CD1c-positive myeloid dendritic cell (primary cell): ENCODE results near the gene MRPL49.
"Not testable (repeated sequence)": the region's sequence is repeated elsewhere in the genome, so short reads cannot be mapped to it uniquely, and the experiment has no call there.

Source experiments
- DNase-seq: peaks from one replicate; pipeline ENCODE4 v3.0.0-alpha.2; 2016; ENCODE audit errors: extremely low spot score

The MRPL49 gene

GRCh38 chr11:65117206-65118096, 4.7 kb upstream of the MRPL49 start, which contains the start of gene ZNHIT2:
ZNHIT2 (minus strand) TSS chr11:65117701; CDS start chr11:65117653, 48 bp downstream.
- peak; percentile 100 for DNase-seq

DNA sequence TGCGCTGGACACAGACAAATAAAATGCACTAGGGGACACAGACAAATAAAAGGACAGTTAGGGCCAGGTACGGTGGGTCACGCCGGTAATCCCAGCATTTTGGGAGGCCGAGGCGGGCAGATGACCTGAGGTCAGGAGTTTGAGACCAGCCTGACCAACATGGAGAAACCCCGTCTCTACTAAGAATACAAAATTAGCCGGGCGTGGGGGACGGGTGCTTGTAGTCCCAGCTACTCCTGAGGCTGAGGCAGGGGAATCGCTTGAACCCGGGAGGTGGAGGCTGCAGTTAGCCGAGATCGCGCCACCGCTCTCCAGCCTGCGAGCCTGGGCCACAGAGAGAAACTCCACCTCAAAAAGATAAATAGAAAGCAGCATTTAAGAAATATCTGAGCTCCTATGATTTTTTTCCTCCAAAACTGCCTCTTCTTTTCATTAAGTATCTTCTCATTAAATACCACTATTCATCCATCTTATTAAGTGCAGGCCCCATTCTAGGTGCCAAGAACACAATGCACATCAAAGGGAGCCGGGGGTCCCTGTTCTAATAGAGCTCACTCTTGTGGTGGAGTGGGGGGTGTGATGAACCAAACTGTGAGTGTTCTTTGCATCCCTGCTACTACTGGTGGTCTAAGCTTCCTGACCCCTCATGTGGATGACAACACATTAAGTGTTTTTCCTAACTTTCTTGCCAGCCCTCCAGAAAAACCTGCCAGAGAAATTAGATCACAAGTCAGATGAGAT, 3.9 kb upstream of the MRPL49 start:
- no peak for DNase-seq

GRCh38 chr11:65118891-65119669, 3.0 kb upstream of the MRPL49 start:
- DNase-seq = not testable (repeated sequence)

- no peak for DNase-seq
Measured at GRCh38 chr11:65119670-65119995, 2.5 kb upstream of the MRPL49 start.

DNA sequence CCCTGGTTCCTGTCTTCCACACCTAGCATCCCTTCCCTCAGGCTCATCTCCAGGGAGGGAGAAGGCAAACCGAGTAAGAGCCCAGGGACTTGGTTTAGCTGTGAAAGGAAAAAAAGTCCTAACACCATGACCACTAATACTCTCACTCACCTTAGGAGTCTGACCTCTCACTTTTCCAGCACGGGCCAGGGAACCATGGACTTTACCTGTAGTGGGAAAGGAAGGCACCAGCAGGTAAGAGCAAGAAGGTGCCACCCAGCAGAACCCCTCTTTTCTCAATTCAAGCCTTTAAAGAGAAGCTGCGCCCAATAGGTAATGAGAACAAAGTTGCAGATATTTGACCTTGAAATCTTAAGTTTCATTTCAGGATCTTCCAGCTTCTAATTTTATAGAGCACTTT, 1.3 kb upstream of the MRPL49 start:
- DNase-seq = no peak

DNA sequence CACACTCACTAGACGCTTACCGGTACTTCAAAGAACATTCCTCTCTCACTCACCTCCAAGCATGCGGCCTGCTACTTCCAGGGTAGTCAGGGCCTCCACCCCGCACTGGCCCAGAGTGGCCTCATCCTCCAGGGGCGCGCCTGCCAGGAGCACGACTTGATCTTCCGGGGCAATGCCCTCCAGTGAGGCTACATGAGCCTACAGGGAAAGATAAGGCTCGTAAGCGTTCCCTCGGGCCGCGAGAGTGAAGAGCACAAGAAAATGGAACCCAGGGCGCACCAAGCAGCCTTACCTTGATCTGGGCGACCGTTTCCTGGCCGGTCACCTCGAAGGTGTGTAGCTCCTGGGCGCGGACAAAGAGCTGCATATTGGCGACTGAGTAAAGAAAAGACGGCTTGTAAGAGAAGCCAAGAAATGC, 665 bp upstream of the MRPL49 start:
- no peak for DNase-seq

GRCh38 chr11:65124480-65125196, 2.5 kb downstream of the MRPL49 start:
- no peak for DNase-seq

- DNase-seq = no peak
Measured at GRCh38 chr11:65125197-65126056, 3.3 kb downstream of the MRPL49 start.

- DNase-seq = no peak
Measured at GRCh38 chr11:65126624-65127274, 4.6 kb downstream of the MRPL49 start.

GRCh38 chr11:65127473-65128181, 5.5 kb downstream of the MRPL49 start:
- no peak for DNase-seq

GRCh38 chr11:65128182-65129145, 6.3 kb downstream of the MRPL49 start:
- DNase-seq = no peak

DNA sequence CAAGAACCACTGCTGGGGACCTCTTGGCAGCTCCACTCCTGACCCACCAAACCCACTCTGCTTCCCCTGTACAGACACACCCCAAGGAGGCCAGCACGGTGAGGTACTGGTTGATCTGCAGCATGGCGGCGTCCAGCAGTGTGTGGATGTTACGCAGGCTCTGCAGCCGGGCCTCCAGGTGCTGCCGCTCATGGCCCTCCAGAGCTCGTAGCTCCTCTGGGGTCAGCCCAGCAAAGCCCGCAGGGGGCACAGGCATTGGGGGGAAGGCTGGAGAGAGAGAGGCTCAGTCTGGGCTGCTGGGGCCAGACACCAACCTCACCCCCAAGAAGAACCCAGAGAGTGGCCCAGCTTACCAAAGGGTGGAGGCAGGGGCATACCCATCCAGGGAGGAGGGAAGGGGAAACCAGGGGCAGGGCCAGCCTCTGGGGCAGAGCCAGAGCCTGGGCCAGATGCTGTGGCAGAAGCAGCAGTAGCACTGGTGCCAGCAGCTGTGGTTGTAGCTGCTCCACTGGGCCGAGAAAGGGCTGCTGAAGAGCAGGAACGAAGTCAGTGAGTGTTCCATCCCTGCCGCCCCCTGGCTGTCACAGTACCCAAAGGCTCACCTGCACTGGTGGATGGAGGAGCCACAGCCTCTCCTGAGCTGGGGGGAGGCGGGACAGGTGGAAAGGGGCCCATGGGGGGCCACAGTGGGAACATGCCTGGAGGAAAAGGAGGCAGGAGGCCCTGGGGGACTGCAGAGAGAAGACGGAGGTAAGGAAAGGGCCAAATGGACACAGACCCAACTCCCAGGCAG, 7.7 kb downstream of the MRPL49 start:
- DNase-seq = no peak

- no peak for DNase-seq
Measured at GRCh38 chr11:65130631-65131416, 8.7 kb downstream of the MRPL49 start.

DNA sequence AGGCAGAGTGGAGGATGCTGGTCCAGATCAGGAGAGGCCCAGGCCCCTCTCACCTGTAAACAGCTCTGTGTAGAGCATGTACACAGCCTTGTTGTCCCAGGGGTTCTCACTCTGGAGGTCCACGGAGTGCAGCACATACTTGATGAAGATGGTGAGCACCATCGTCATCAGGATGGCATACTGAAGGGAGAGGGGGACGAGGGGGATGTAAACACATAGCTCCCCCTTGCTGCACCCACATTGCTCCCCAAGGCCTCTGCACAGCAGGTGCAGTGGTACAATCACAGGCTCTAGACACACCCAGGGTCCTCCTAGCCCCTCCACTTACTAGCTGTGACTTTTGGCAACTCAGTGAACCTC, 9.3 kb downstream of the MRPL49 start:
- no peak for DNase-seq

DNA sequence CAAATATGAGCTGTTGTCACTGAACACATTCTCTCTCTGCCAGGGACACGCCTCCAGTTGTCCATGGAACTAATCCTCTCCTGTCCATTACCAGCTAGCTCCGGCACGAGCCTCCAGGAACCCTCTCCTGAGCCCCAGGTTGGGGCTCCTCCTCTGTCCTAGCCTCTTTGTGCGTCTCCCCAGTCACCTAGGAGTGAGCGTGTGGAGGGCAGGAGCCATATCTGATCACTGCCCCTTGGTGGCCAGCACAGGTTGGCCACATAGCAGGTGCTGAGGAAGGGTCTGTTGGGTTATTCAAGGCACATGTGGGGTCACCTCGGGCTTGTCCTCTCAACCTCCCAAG, 9.7 kb downstream of the MRPL49 start:
- DNase-seq = no peak

- no peak for DNase-seq
Measured at GRCh38 chr11:65132238-65132987, 10.3 kb downstream of the MRPL49 start.
